HepG2 (cell line): ENCODE measurements around the gene ATP11A. TPM values are rescaled to one million over a fixed set of nuclear protein-coding genes. Genes with fewer than 3 reads are reported as not detected.

Source experiments
- AGO1 ChIP-seq: fragments of 200-400 bp; formaldehyde crosslinking; IDR thresholded peaks from 2 replicates; pipeline ENCODE4 v1.6.1; 2017; ENCODE audit warnings: mild to moderate bottlenecking, low read depth, low read length, moderate library complexity; ENCODE audit not compliant: poor library complexity, severe bottlenecking
- AGO2 ChIP-seq: fragments of 200-400 bp; formaldehyde crosslinking; optimal IDR thresholded peaks from 2 replicates; pipeline ENCODE3; 2017; ENCODE audit warnings: mild to moderate bottlenecking, low read depth, low read length, moderate library complexity
- GZF1 ChIP-seq: sonication (generic); formaldehyde crosslinking; IDR thresholded peaks from 2 replicates; pipeline ENCODE4 v1.5.1; 2020; ENCODE audit warnings: mild to moderate bottlenecking, missing genetic modification reagents
- HNRNPL ChIP-seq: fragments of 200-400 bp; formaldehyde crosslinking; IDR thresholded peaks from 2 replicates; pipeline ENCODE4 v1.6.1; 2017; ENCODE audit warnings: mild to moderate bottlenecking, low read depth, low read length
- KDM2A ChIP-seq: sonication (generic); formaldehyde crosslinking; IDR thresholded peaks from 2 replicates; pipeline ENCODE4 v1.4.0; 2020; ENCODE audit warnings: low read depth, missing genetic modification reagents, borderline replicate concordance
- KDM5A ChIP-seq: fragments of 200-600 bp; sonication (generic); IDR thresholded peaks from 2 replicates; pipeline ENCODE4 v1.7.0; 2018; ENCODE audit warnings: antibody characterized with exemption, mild to moderate bottlenecking, low read length, borderline replicate concordance
- KLF11 ChIP-seq: IDR thresholded peaks from 2 replicates; pipeline ENCODE4 v1.6.1; 2016; ENCODE audit warnings: missing compliant biosample characterization
- POLR2G ChIP-seq: fragments of 200-400 bp; formaldehyde crosslinking; IDR thresholded peaks from 2 replicates; pipeline ENCODE4 v1.6.1; 2018; ENCODE audit warnings: mild to moderate bottlenecking, low read depth, low read length, moderate library complexity
- RBM22 ChIP-seq: fragments of 200-400 bp; formaldehyde crosslinking; optimal IDR thresholded peaks from 2 replicates; pipeline ENCODE3; 2017; ENCODE audit warnings: mild to moderate bottlenecking, low read length, moderate library complexity
- ZBTB33 ChIP-seq: sonication (generic); formaldehyde crosslinking; IDR thresholded peaks from 2 replicates; pipeline ENCODE4 v1.4.0; 2020; ENCODE audit warnings: missing genetic modification reagents
- ZC3H13 ChIP-seq: sonication (generic); formaldehyde crosslinking; IDR thresholded peaks from 2 replicates; pipeline ENCODE4 v1.8.1; 2023; ENCODE audit warnings: mild to moderate bottlenecking, missing genetic modification reagents, moderate library complexity
- ZNF282 ChIP-seq: fragments of 450-650 bp; IDR thresholded peaks from 2 replicates; pipeline ENCODE4 v1.6.1; 2018; ENCODE audit not compliant: partially characterized antibody
- ZNF331 ChIP-seq: sonication (generic); formaldehyde crosslinking; IDR thresholded peaks from 2 replicates; pipeline ENCODE4 v1.4.0; 2020; ENCODE audit warnings: missing genetic modification reagents
- ZNF687 ChIP-seq: sonication (generic); formaldehyde crosslinking; IDR thresholded peaks from 2 replicates; pipeline ENCODE4 v1.5.1; 2020; ENCODE audit warnings: mild to moderate bottlenecking, missing genetic modification reagents, moderate library complexity
- ZNF724P ChIP-seq: sonication (generic); formaldehyde crosslinking; IDR thresholded peaks from 2 replicates; pipeline ENCODE4 v1.8.0; 2022; ENCODE audit warnings: missing genetic modification reagents, borderline replicate concordance
- ZNF816 ChIP-seq: sonication (generic); formaldehyde crosslinking; IDR thresholded peaks from 2 replicates; pipeline ENCODE4 v1.8.0; 2022; ENCODE audit warnings: missing genetic modification reagents, mild to moderate bottlenecking, borderline replicate concordance
- polyA plus RNA-seq, 8 experiments: library from polyadenylated mRNA; depleted of rRNA in 3 of 8; stranded (reverse) in 7 of 8; unstranded in 1 of 8; fragments of >200 nt; fragmentation: Illumina TruSeq in 4 of 8; extraction: Trizol in 4 of 8; gene quantifications; 2 replicates each; pipeline versions ENCODE4 v1.2.1 to v1.2.3, GENCODE V29; 2011 to 2016; ENCODE audit warnings: low read depth in 4 of 8, missing spikeins in 1 of 8, mixed read lengths in 1 of 8; ENCODE audit not compliant: insufficient read depth in 1 of 8
- total RNA-seq, 5 experiments: library from RNA; depleted of rRNA; stranded (reverse); fragments of >200 nt; fragmentation: Illumina TruSeq; extraction: Trizol; gene quantifications; 2 replicates each; pipeline ENCODE4 v1.2.3, GENCODE V29; 2016; ENCODE audit warnings: low read depth in 1 of 5

The ATP11A gene
- total and polyA plus RNA-seq, 2 of the 13 experiments (the other 11 are each of a cell fraction or from before 2014, with no cell fraction given), result 18.4 to 20.1 TPM

- TF ChIP-seq ZNF687 (CRISPR knock-in tag) (peak; percentile 23; the same call in 1 of the 2 replicates), ZBTB33 (CRISPR knock-in tag) (no peak), KDM5A (no peak), KLF11 (no peak), KDM2A (CRISPR knock-in tag) (peak; percentile 74), ZNF282 (no peak), HNRNPL (0 out of 2 replicates have a peak, but pooled peaks have one; percentile 53), AGO2 (peak; percentile 95), AGO1 (peak; percentile 21), GZF1 (CRISPR knock-in tag) (no peak), ZC3H13 (CRISPR knock-in tag) (peak; percentile 69), RBM22 (peak; percentile 6), POLR2G (peak; percentile 43; the same call in 1 of the 2 replicates), ZNF724P (CRISPR knock-in tag) (0 out of 2 replicates have a peak, but pooled peaks have one; percentile 31), ZNF816 (CRISPR knock-in tag) (no peak), ZNF331 (CRISPR knock-in tag) (no peak)
Measured at GRCh38 chr13:112887557-112887991, 197.7 kb downstream of the ATP11A start (continued).
